NT2/D1 (cell line): ENCODE data around the gene AADACL3.

Experiments
- DNase-seq: peaks from one replicate; pipeline ENCODE4 v3.0.0-alpha.2; 2011; ENCODE audit warnings: low read depth, low spot score
- H3K27me3 ChIP-seq: 2 replicates; pipeline ENCODE4 v1.6.0; 2011; ENCODE audit warnings: mild to moderate bottlenecking; ENCODE audit not compliant: insufficient read length, insufficient read depth
- H3K36me3 ChIP-seq: 2 replicates; pipeline ENCODE4 v1.6.1; 2011; ENCODE audit warnings: mild to moderate bottlenecking, low read length, mixed read lengths; ENCODE audit not compliant: insufficient read depth, insufficient read length
- H3K4me1 ChIP-seq: 2 replicates; pipeline ENCODE4 v1.5.1; 2011; ENCODE audit not compliant: insufficient read depth, insufficient read length
- H3K4me3 ChIP-seq: 2 replicates; pipeline ENCODE4 v1.5.1; 2011; ENCODE audit warnings: low read depth; ENCODE audit not compliant: insufficient read length
- H3K9ac ChIP-seq: 2 replicates; pipeline ENCODE4 v1.6.0; 2011; ENCODE audit warnings: low read depth; ENCODE audit not compliant: insufficient read length
- H3K9me3 ChIP-seq: 2 replicates; pipeline ENCODE4 v1.5.1; 2011; ENCODE audit warnings: mild to moderate bottlenecking, low read length; ENCODE audit not compliant: insufficient read depth
- SUZ12 ChIP-seq: IDR thresholded peaks from 2 replicates; pipeline ENCODE4 v1.6.1; 2011; ENCODE audit not compliant: insufficient read length, insufficient read depth; ENCODE audit errors: extremely low read depth
- YY1 ChIP-seq: IDR thresholded peaks from 2 replicates; pipeline ENCODE4 v1.6.1; 2011; ENCODE audit not compliant: insufficient read length, insufficient read depth
- ZNF274 ChIP-seq: IDR thresholded peaks from 2 replicates; pipeline ENCODE4 v1.6.1; 2011; ENCODE audit warnings: mild to moderate bottlenecking, low read depth, low read length

AADACL3 gene

DNA sequence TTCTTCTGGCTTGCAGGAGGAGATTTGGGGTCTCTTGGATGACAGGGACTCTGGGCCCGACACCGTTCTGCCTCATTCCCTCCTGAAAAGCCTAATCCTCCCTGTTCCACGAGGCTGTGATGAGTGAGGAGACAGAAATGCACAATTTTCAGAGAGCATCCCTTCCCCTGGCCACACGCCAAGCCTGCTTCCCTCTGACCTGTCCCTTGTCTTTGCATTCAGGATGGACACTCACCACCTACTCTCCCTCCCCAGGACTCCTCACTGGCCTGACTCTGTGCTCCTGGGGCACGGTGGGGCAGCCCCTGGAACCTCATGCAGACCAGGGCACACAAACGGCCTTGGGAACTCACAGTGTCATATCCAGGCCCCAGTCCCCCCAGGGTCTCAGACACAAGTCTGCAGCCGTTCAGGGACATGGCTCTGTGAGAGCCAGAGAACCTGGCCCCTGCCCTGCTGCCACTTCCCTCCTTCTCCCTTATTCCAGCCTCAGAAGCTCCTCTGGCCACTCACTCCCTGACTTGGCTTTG is 54.1 kb downstream of the AADACL3 start:
- Histone ChIP-seq H3K9me3 (no peaks in the 10 kb centered on the region), H3K36me3 (no peaks in the 10 kb centered on the region), H3K9ac (no peak overlapping the region), H3K4me1 (no peaks in the 10 kb centered on the region), H3K4me3 (no peak overlapping the region), H3K27me3 (no peaks in the 10 kb centered on the region)
- DNase-seq, result no peak
- TF ChIP-seq SUZ12 (no peak), YY1 (no peak), ZNF274 (no peak)

DNA sequence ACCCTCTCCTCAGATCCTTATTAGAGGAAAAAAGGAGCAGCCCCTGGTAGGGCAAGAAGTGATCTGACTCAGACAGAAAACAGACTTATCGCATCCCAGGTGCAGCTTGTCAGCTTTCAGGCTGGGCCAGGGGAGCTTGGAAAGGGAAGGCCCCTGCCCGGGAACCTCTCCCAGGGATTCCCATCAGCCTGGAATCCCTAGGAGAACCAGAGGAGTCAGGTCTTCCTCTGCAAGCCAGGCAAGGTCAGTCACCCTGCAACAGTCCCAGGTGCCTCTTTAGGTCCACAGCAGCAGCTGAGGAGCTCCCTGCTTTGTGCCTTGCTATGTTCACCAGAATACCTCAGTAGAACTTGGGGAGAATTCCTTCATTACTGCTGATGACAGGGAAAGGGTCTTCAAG is 54.7 kb downstream of the AADACL3 start:
- no peak for TF ChIP-seq YY1
- TF ChIP-seq SUZ12, result no peak
- no peak for TF ChIP-seq ZNF274
- H3K27me3 ChIP-seq, result no peaks in the 10 kb centered on the region
- H3K9ac ChIP-seq, result no peak overlapping the region
- no peaks in the 10 kb centered on the region for H3K36me3 ChIP-seq
- no peak overlapping the region for H3K4me3 ChIP-seq
- H3K9me3 ChIP-seq, result no peaks in the 10 kb centered on the region
- no peaks in the 10 kb centered on the region for H3K4me1 ChIP-seq
- no peak for DNase-seq

DNA sequence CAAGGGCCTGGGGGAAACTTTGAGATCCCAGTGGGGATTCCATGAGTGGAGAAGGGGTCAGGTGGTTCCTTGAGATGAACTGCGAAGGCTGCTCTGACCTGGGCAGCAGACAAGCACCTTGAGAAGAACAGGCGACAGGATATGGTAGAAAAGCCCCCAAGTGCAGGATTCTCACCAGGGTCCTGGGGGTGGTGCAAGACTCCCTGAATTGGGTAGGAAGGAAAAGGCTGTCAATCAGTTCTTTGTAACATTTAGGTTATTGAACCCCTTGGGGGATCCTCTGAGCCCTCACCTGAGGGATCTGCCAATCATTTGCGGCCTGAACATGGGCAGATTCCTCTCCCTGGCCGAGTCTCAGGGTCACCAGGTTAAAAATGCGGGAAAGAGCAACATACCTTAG is 55.3 kb downstream of the AADACL3 start:
- Histone ChIP-seq H3K4me1 (no peaks in the 10 kb centered on the region), H3K4me3 (no peak overlapping the region), H3K9me3 (no peaks in the 10 kb centered on the region), H3K36me3 (no peaks in the 10 kb centered on the region), H3K9ac (no peak overlapping the region), H3K27me3 (no peaks in the 10 kb centered on the region)
- TF ChIP-seq SUZ12 (no peak), YY1 (no peak), ZNF274 (no peak)
- no peak for DNase-seq

DNA sequence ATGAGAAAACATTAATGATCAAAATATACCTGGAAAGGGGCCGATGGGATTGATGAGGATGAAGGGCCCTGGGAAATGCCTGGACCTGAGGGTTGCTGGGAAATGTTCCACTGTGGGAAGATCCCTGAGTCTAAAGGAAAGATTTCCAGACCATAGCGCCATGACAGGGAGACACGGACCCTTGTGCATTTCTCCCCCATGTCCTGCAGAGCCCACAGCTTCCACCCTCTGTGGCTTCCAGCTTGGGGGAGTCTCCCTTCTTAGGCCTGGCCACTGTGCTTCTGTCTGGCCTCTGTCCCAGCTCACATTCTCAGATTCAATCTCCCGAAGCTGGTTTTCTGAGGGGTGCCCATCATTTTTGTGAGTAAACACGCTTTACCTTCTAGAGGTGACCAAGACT is 56.6 kb downstream of the AADACL3 start:
- TF ChIP-seq YY1 (no peak), SUZ12 (no peak), ZNF274 (no peak)
- Histone ChIP-seq H3K4me1 (no peaks in the 10 kb centered on the region), H3K36me3 (no peaks in the 10 kb centered on the region), H3K27me3 (no peaks in the 10 kb centered on the region), H3K9ac (no peak overlapping the region), H3K9me3 (no peaks in the 10 kb centered on the region), H3K4me3 (no peak overlapping the region)
- DNase-seq, result no peak

DNA sequence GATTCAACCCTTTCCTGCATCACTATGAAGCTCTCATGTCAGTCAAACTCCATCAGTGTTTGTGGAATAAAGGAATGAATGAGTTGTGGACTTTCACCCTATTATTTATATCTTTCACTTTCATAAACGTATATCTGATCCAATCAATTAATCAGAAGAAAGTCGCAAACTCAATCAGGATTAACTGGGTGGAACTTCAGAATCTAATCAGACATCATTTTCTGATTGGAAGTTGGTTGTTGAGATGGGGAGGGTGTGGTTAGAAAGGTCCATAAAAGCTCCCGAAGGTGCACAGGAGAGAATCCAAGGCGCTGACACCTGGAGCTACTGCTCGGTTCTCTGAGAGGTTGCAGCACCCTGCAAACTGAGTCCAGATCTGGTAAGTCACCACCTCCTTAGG is 57.5 kb downstream of the AADACL3 start, which contains the start of gene PRAMEF12:
Gene PRAMEF12 (plus strand): TSS at position 301 of the 400 bp plus-strand sequence. CDS start 1,130 bp downstream, outside the sequence.
- Histone ChIP-seq H3K4me3 (no peak within 1 kb of the TSS), H3K9me3 (no peaks in the 10 kb centered on the region), H3K36me3 (no peaks in the 10 kb centered on the region), H3K4me1 (no peaks in the 10 kb centered on the region), H3K27me3 (no peaks in the 10 kb centered on the region), H3K9ac (no peak within 1 kb of the TSS)
- no peak for TF ChIP-seq ZNF274
- TF ChIP-seq YY1, result no peak
- no peak for TF ChIP-seq SUZ12
- no peak for DNase-seq

DNA sequence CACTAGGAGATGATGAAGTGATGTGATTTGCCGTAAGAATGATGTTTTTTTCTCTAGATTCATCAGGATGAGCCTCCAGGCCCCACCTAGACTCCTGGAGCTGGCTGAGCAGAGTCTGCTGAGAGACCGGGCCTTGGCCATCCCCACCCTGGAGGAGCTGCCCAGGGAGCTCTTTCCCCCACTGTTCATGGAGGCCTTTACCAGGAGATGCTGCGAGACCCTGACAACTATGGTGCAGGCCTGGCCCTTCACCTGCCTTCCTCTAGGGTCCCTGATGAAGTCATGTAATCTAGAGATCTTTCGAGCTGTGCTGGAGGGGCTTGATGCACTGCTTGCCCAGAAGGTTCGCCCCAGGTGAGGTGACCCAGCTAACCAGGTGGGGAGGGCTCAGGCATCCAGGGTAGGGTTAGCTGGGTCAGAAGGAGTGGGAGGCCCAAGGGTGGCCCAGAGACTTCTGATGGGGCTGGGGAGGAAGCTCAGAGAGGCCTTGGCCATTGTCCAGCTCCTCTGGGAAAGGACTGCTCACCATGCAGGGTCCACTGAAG is 59.0 kb downstream of the AADACL3 start:
- Histone ChIP-seq H3K9me3 (no peaks in the 10 kb centered on the region), H3K36me3 (no peaks in the 10 kb centered on the region), H3K27me3 (no peaks in the 10 kb centered on the region), H3K9ac (no peak overlapping the region), H3K4me3 (no peak overlapping the region), H3K4me1 (no peaks in the 10 kb centered on the region)
- DNase-seq, result no peak
- TF ChIP-seq YY1 (no peak), SUZ12 (no peak), ZNF274 (no peak)

DNA sequence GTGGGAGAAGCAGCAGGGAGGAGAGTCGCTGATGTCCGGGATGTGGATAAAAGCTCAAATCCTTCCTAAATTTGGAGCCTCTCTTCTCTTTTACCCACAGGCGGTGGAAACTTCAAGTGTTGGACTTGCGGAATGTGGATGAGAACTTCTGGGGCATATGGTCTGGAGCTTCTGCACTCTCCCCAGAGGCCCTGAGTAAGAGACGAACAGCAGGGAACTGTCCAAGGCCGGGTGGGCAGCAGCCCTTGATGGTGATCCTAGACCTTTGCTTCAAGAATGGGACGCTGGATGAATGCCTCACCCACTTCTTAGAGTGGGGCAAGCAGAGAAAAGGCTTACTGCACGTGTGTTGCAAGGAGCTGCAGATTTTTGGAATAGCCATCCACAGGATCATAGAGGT is 59.5 kb downstream of the AADACL3 start:
- Histone ChIP-seq H3K4me3 (no peak overlapping the region), H3K4me1 (no peaks in the 10 kb centered on the region), H3K27me3 (no peaks in the 10 kb centered on the region), H3K9me3 (no peaks in the 10 kb centered on the region), H3K9ac (no peak overlapping the region), H3K36me3 (no peaks in the 10 kb centered on the region)
- DNase-seq, result no peak
- TF ChIP-seq ZNF274, result no peak
- TF ChIP-seq SUZ12, result no peak
- no peak for TF ChIP-seq YY1
